NB4 (cell line): ENCODE results near the gene EFTUD2.

Experiments used
- DNase-seq: peaks from one replicate; pipeline ENCODE4 v3.0.0; 2010; ENCODE audit warnings: low read depth
- H3K4me3 ChIP-seq: one replicate; pipeline ENCODE4 v1.5.1; 2011; ENCODE audit warnings: mild to moderate bottlenecking, low read depth, low read length, moderate library complexity
- CTCF ChIP-seq: IDR thresholded peaks from one replicate; pipeline ENCODE4 v1.5.1; 2012; ENCODE audit warnings: low read depth, low read length
- MAX ChIP-seq: IDR thresholded peaks from 2 replicates; pipeline ENCODE4 v1.6.1; 2011; ENCODE audit warnings: low read depth, low read length
- MYC ChIP-seq: IDR thresholded peaks from 2 replicates; pipeline ENCODE4 v1.6.1; 2011; ENCODE audit warnings: low read depth, low read length
- POLR2A ChIP-seq: IDR thresholded peaks from 2 replicates; pipeline ENCODE4 v1.6.1; 2011; ENCODE audit warnings: mild to moderate bottlenecking; ENCODE audit not compliant: insufficient read length; ENCODE audit errors: extremely low read depth

The EFTUD2 gene

GRCh38 chr17:44867841-44868240 lies 31.4 kb downstream of the EFTUD2 start:
- DNase-seq: no peak
- TF ChIP-seq POLR2A (no peak), MAX (no peak)
- H3K4me3 ChIP-seq: no peak overlapping the region

GRCh38 chr17:44865931-44866330 lies 33.3 kb downstream of the EFTUD2 start:
- no peak for DNase-seq
- TF ChIP-seq CTCF (no peak), MYC (no peak), POLR2A (no peak)
- H3K4me3 ChIP-seq: no peak overlapping the region

- H3K4me3 ChIP-seq: no peak overlapping the region
- DNase-seq: peak; percentile 75
- TF ChIP-seq POLR2A (no peak), CTCF (peak; percentile 70)
Measured at GRCh38 chr17:44865231-44865660, 34.0 kb downstream of the EFTUD2 start.

GRCh38 chr17:44864831-44865230 lies 34.4 kb downstream of the EFTUD2 start:
- no peak for DNase-seq
- no peak overlapping the region for H3K4me3 ChIP-seq
- TF ChIP-seq MYC (no peak), CTCF (no peak), POLR2A (no peak), MAX (no peak)

- TF ChIP-seq POLR2A (no peak), MAX (no peak), CTCF (no peak), MYC (no peak)
- H3K4me3 ChIP-seq: no peak overlapping the region
- no peak for DNase-seq
Measured at GRCh38 chr17:44863061-44863918, 36.0 kb downstream of the EFTUD2 start.

- TF ChIP-seq MAX (no peak), POLR2A (no peak), MYC (no peak), CTCF (no peak)
- no peak for DNase-seq
- H3K4me3 ChIP-seq: no peak overlapping the region
Measured at GRCh38 chr17:44862278-44862914, 36.8 kb downstream of the EFTUD2 start.
